ENCODE measurements around the gene PUM2.

- TF ChIP-seq EP300 (IDR thresholded peaks at IDR 0.05) = no peak
- no peak for TF ChIP-seq CTCF (IDR thresholded peaks at IDR 0.05)
- no peak for TF ChIP-seq POLR2A (IDR thresholded peaks at IDR 0.05)
Observed at GRCh38 chr2:20369366-20369765, 18.7 kb upstream of the PUM2 start.

Data from sigmoid colon (tissue), 4 donors.